Fibroblast of upper back skin (primary cell): Measurements from ENCODE around the gene GMFB.
"Not testable (repeated sequence)": the region's sequence is repeated elsewhere in the genome, so short reads cannot be mapped to it uniquely, and the experiment has no call there.

Source experiments
- DNase-seq: peaks from one replicate; pipeline ENCODE4 v3.0.0-alpha.2; 2013

GMFB gene

GRCh38 chr14:54490445-54491175 is 1.8 kb upstream of the GMFB start:
- DNase-seq, result no peak

- no peak for DNase-seq
Observed at GRCh38 chr14:54489731-54490444, 1.1 kb upstream of the GMFB start.

- no peak for DNase-seq
Observed at GRCh38 chr14:54489318-54489683, 521 bp upstream of the GMFB start.

- no peak for DNase-seq
Observed at GRCh38 chr14:54488318-54488645, 498 bp downstream of the GMFB start.

GRCh38 chr14:54487771-54488170 is 1.0 kb downstream of the GMFB start:
- peak; percentile 49 for DNase-seq

GRCh38 chr14:54486685-54487084 is 2.1 kb downstream of the GMFB start:
- DNase-seq, result peak; percentile 19

GRCh38 chr14:54483846-54484245 is 4.9 kb downstream of the GMFB start:
- DNase-seq, result peak; percentile 23

- no peak for DNase-seq
Observed at GRCh38 chr14:54483073-54483745, 5.6 kb downstream of the GMFB start.

GRCh38 chr14:54481695-54482094 is 7.1 kb downstream of the GMFB start:
- DNase-seq, result no peak

GRCh38 chr14:54480830-54481562 is 7.8 kb downstream of the GMFB start:
- no peak for DNase-seq

GRCh38 chr14:54478636-54479215 is 10.1 kb downstream of the GMFB start:
- DNase-seq, result no peak

- peak; percentile 47 for DNase-seq
Observed at GRCh38 chr14:54475911-54476310, 12.9 kb downstream of the GMFB start.

- no peak for DNase-seq
Observed at GRCh38 chr14:54475187-54475899, 13.4 kb downstream of the GMFB start.

- DNase-seq, result no peak
Observed at GRCh38 chr14:54474232-54474793, 14.5 kb downstream of the GMFB start.

- no peak for DNase-seq
Observed at GRCh38 chr14:54472315-54472714, 16.5 kb downstream of the GMFB start.

GRCh38 chr14:54471641-54472040 is 17.1 kb downstream of the GMFB start:
- no peak for DNase-seq

GRCh38 chr14:54470701-54471100 is 18.1 kb downstream of the GMFB start:
- no peak for DNase-seq

GRCh38 chr14:54467280-54467679 is 21.5 kb downstream of the GMFB start:
- no peak for DNase-seq

GRCh38 chr14:54465654-54466053 is 23.1 kb downstream of the GMFB start:
- no peak for DNase-seq

- no peak for DNase-seq
Observed at GRCh38 chr14:54462048-54462447, 26.7 kb downstream of the GMFB start.

- DNase-seq, result no peak
Observed at GRCh38 chr14:54459106-54459505, 29.7 kb downstream of the GMFB start.

- DNase-seq, result not testable (repeated sequence)
Observed at GRCh38 chr14:54458536-54458935, 30.2 kb downstream of the GMFB start.
